Bronchial epithelial cell (primary cell): ENCODE measurements around the gene ZNF473. TPM values are rescaled to one million over a fixed set of nuclear protein-coding genes. Genes with fewer than 3 reads are reported as not detected.

Source experiments
- DNase-seq: peaks from one replicate; pipeline ENCODE4 v3.0.0-alpha.2; 2010; ENCODE audit warnings: low read depth
- FAIRE-seq: peaks from 2 replicates; lab custom pipeline; 2011; peaks lifted over from hg19 to GRCh38; lab: Jason Lieb, UNC
- H3K27me3 ChIP-seq: 2 replicates; pipeline ENCODE4 v1.5.1; 2011; ENCODE audit warnings: low read length; ENCODE audit not compliant: control insufficient read depth, insufficient read depth
- H3K36me3 ChIP-seq: 2 replicates; pipeline ENCODE4 v1.5.1; 2011; ENCODE audit warnings: low read length; ENCODE audit not compliant: control insufficient read depth, insufficient read depth
- H3K4me3 ChIP-seq: 2 replicates; pipeline ENCODE4 v1.5.1; 2011; ENCODE audit warnings: mild to moderate bottlenecking, low read depth, low read length, control low read depth
- total RNA-seq: library from RNA; depleted of rRNA; stranded (reverse); fragments of >200 nt; gene quantifications from 2 replicates; pipeline ENCODE4 v1.2.1, GENCODE V29; 2014
- TF ChIP-seq, protein P1 (sequence below): IDR thresholded peaks from 2 replicates; pipeline ENCODE4 v1.5.1; 2011; ENCODE audit warnings: mild to moderate bottlenecking, moderate library complexity, low read length, control low read depth, inconsistent platforms; ENCODE audit not compliant: insufficient read depth, severe bottlenecking

The ZNF473 gene
- total RNA-seq, 1 donor from 2014 or later, result 13.7 TPM

DNA sequence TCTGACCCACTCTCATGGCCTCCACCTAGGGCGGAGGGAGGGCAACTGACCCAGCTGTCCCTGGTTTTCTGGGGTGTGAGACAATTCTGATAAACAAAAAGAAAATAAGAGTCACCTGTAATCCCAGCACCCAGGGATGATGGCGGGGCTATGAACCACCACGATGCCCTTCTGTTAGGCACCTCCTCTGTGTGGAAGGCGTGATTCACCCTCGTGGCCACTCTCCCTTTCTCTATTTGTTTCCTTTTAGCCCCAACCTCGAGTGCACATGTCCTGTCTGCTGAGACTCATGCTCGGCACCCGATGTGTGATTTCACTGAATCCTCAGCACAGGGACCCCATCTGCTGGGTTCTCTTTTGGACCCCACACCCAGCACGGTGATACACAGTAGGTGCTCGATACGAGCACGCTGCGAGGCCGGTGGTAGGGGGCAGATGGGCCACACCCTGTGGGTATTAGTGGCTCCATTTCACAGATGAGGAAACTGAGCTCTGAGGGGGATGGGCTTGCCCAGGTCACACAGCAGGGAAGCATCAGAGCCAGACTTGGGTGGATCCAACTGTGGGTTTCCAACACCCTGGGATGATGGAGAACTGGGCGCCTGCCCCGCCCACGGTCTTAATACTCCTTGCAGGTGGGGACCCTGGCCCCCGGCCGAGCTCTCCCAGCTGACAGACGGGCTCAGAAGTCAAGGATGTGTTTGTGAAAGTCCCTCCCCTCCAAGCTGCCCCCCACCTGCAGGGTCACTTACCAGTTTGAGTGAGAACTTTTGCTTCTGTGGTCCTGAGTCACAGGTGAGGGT, 25.6 kb upstream of the ZNF473 start:
- Histone ChIP-seq H3K27me3 (no peaks in the 10 kb centered on the region), H3K4me3 (no peak overlapping the region), H3K36me3 (peaks cover 31% of the 10 kb centered on the region)
- FAIRE-seq (no peak), DNase-seq (no peak)
- TF ChIP-seq, protein P1, sequence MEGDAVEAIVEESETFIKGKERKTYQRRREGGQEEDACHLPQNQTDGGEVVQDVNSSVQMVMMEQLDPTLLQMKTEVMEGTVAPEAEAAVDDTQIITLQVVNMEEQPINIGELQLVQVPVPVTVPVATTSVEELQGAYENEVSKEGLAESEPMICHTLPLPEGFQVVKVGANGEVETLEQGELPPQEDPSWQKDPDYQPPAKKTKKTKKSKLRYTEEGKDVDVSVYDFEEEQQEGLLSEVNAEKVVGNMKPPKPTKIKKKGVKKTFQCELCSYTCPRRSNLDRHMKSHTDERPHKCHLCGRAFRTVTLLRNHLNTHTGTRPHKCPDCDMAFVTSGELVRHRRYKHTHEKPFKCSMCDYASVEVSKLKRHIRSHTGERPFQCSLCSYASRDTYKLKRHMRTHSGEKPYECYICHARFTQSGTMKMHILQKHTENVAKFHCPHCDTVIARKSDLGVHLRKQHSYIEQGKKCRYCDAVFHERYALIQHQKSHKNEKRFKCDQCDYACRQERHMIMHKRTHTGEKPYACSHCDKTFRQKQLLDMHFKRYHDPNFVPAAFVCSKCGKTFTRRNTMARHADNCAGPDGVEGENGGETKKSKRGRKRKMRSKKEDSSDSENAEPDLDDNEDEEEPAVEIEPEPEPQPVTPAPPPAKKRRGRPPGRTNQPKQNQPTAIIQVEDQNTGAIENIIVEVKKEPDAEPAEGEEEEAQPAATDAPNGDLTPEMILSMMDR, result no peak

DNA sequence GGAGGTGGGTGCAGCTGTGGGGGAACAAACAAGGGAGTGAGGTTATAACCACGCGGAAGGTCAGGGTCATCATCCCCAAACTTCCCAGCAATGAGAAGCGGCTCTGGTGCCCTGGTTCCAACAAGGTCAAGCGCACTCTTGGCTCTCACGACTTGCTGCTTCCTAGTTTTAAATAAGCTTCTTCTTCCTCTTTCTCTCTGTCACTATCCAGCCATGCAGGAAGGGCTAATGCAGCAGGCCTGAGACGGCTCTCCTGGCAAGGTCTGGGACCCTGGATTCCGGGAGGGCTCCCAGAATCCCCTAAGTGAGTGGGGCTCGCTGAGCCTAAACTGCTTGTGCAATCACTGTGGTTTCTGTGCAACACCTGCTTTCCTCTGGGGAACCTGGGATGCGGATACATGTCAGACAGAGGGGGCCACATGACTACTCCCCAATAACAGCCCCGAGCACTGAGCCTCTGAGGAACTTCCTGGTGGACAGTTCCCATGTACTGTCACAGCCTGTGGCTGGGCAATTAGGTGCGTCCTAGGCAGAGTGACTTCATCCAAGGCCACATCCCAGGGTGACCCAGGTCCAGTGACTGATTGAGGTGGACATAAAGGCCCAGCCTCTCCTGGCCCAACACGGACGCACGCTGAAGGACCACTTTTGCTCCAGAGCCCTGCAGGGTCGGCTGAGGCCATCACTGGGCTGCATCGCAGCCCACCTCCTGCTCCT, 24.8 kb upstream of the ZNF473 start:
- no peak for FAIRE-seq

DNA sequence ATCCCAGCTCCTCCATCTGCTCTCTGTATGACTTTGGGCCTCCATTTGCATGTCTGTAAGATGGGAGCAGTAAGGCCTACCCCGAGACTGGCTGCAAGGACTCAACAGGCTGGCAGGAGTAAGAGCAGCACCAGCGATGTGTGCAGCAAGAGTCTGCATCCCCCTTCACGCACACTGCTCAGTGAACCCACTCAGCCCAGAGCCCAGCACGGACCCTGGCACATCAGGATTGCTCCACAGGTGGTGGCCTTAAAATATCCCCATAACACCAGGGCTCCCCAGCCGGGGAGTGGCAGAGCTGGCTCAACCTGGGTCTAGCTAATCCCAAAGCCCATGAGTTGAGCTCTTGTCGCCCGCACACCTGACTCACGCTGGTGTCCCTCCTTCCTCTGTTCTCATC, 24.0 kb upstream of the ZNF473 start:
- Histone ChIP-seq H3K36me3 (peaks cover 30% of the 10 kb centered on the region), H3K27me3 (no peaks in the 10 kb centered on the region), H3K4me3 (no peak overlapping the region)
- FAIRE-seq (no peak), DNase-seq (no peak)
- TF ChIP-seq, protein P1, result no peak

More for the DNA sequence above, 24.8 kb upstream of the ZNF473 start:
- no peak for DNase-seq
- H3K36me3 ChIP-seq, result peaks cover 29% of the 10 kb centered on the region
- no peak overlapping the region for H3K4me3 ChIP-seq
- H3K27me3 ChIP-seq, result no peaks in the 10 kb centered on the region
- TF ChIP-seq, protein P1, result no peak

DNA sequence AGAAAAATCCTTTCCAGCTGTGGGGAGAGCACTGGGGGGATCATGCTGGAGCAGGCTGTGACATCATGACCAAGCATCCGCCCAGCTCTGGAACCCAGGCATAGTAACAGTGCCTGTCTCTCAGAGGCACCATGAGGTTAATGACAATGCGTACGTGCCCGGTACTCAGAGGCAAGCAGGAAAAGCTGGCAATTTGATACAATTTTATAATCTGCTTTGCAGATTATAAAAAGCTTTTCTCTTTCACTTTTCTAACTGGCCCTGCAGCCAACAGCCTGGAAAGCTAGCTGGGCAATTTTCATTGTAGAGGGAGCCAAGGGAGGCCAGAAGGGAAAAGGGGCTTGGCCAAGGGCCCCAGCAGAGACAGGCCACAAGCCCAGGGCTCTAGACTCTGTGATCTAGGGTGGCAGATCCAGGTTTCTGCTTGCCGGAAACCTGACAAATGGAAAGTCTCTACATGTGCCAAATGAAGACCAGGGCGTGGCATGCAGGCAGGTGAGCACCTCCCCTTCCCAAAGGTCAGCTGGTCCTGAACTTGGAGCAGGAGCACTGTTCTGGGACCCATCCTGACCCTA, 23.3 kb upstream of the ZNF473 start:
- no peak for FAIRE-seq
- Histone ChIP-seq H3K27me3 (no peaks in the 10 kb centered on the region), H3K36me3 (peaks cover 35% of the 10 kb centered on the region), H3K4me3 (no peak overlapping the region)
- no peak for DNase-seq
- TF ChIP-seq, protein P1, result no peak

DNA sequence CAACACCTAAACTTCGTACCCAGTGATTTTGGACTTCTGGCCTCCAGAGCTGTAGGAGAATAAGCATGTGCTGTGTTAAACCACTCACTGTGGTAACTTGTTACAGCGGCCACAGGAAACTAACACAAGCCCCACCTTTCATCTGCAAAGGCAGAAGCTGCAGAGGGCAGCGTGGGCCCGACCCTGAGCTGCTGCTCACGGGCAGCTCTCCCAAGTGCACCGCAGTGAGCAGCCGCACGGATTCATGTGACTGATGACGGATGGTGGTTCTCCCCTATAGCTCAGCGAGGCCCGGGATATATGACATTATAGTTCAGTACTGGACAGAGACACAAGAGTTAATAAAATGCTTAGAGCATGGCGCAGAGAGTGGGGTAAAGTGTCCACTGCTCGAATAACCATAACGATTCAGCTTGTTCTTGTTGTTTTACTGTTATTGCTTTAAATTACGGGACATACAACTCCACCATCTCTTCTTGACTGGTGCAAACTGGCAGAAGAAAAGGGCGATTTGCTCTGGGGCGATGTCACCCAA, 22.5 kb upstream of the ZNF473 start:
- TF ChIP-seq, protein P1, result no peak
- Histone ChIP-seq H3K36me3 (peaks cover 41% of the 10 kb centered on the region), H3K4me3 (no peak overlapping the region), H3K27me3 (no peaks in the 10 kb centered on the region)
- FAIRE-seq (no peak), DNase-seq (no peak)
